ENCODE measurements around the gene ZDHHC8. TPM values are rescaled to one million over a fixed set of nuclear protein-coding genes. Genes with fewer than 3 reads are reported as not detected.

Gene ZDHHC8
- total and polyA plus RNA-seq, 10 of the 15 experiments (the other 5 are each of a cell fraction or from before 2014, with no cell fraction given) = 0.03 to 46.3 (median 5.3) TPM

DNA sequence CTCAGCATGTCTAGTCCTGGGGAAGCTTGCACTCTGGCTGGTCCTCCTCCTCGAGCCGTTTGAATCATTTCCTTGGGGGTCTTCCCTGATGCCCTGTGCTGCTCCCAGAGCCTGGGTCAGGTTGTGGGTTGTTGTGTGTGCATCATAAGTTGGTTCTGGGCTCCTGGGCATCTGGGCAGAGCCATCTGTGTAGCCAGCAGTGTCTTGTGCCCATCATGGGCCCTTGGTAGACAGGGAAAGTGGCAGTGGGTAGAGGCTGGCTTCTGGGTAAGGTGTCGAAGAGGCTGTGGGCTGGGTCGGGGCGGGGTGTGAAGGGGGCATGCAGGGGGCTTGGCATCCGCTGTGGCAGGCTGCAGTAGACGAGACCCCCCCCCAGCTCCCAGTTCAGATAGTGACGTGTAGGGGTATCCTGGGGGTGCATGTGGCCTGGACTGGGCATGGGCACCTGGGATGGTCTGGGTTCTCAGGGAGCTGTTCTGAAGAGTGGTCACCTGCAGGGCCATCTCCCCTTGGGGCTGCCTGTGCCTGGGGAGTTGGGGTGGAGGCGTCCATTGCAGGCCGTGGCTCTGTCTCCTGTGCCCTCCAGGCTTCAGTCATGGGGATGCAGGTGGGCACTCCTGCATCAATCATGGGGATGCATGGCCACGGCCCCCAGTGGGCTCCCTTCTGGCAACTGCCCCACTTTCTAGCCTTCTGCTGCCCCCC, 7.4 kb upstream of the ZDHHC8 start:
- H3K27me3 ChIP-seq (replicated peaks in 1 of 2; ENCODE audit: control insufficient read depth in 2 of 2, insufficient read depth in 2 of 2, low read length in 1 of 2) = no peaks in the 10 kb centered on the region
- ChIA-PET POLR2A (interaction anchor here (0.6 kb wide), 1 partner anchor 45 kb away, joined by 3 read pairs; no protein-coding TSS in a partner anchor), CTCF (no interaction called here), RAD21 (ENCODE audit: unreplicated experiment) (no interaction called here), SMC1A (ENCODE audit: uncharacterized antibody, unreplicated experiment) (no interaction called here)
- no TSS peak for BruUV-seq (replicated peaks)
- no peak for FAIRE-seq
- intact Hi-C loops (cut with micrococcal nuclease; ENCODE audit: unreplicated experiment) = no loop called here
- peaks cover 37 to 45% of the 10 kb centered on the region in 2 experiments for H3K36me3 ChIP-seq (ENCODE audit: control insufficient read depth in 2 of 2, insufficient read depth in 2 of 2, low read length in 1 of 2)
- no peaks in the 10 kb centered on the region for H3K9me3 ChIP-seq (replicated peaks; ENCODE audit: control insufficient read depth, insufficient read depth, low read length)
- no peak overlapping the region for H3K4me2 ChIP-seq (ENCODE audit: control insufficient read depth, insufficient read depth)
- no peak overlapping the region for H3K27ac ChIP-seq (ENCODE audit: control insufficient read depth, insufficient read depth)
- in situ Hi-C loops (cut with MboI) = no loop called here
- H3K4me1 ChIP-seq (ENCODE audit: control insufficient read depth, insufficient read depth, low read length) = peaks cover 6% of the 10 kb centered on the region
- H3K79me2 ChIP-seq (ENCODE audit: control insufficient read depth, insufficient read depth, low read length) = peaks cover 31% of the 10 kb centered on the region
- no peak for DNase-seq (ENCODE audit: low read depth, low spot score)
- no peak overlapping the region for H3K9ac ChIP-seq (ENCODE audit: control insufficient read depth, insufficient read depth, low read length)
- no peak overlapping the region for H2AFZ ChIP-seq (ENCODE audit: control insufficient read depth, low read depth, low read length)
- TF ChIP-seq POLR2A (IDR thresholded peaks at IDR 0.05; ENCODE audit: low read depth, low read length) (peak; percentile 17), IRF4 (IDR thresholded peaks at IDR 0.05; ENCODE audit: low read depth, low read length) (no peak)
- no peak overlapping the region for H3K4me3 ChIP-seq
- no peaks in the 10 kb centered on the region for H4K20me1 ChIP-seq (ENCODE audit: control insufficient read depth, insufficient read depth)
- WGBS (ENCODE audit: insufficient coverage, insufficient replicate concordance, low lambda C conversion rate, missing lambda C conversion rate) = 51% methylated on average over 6 of the region's 11 CpGs
- ATAC-seq = no peak

DNA sequence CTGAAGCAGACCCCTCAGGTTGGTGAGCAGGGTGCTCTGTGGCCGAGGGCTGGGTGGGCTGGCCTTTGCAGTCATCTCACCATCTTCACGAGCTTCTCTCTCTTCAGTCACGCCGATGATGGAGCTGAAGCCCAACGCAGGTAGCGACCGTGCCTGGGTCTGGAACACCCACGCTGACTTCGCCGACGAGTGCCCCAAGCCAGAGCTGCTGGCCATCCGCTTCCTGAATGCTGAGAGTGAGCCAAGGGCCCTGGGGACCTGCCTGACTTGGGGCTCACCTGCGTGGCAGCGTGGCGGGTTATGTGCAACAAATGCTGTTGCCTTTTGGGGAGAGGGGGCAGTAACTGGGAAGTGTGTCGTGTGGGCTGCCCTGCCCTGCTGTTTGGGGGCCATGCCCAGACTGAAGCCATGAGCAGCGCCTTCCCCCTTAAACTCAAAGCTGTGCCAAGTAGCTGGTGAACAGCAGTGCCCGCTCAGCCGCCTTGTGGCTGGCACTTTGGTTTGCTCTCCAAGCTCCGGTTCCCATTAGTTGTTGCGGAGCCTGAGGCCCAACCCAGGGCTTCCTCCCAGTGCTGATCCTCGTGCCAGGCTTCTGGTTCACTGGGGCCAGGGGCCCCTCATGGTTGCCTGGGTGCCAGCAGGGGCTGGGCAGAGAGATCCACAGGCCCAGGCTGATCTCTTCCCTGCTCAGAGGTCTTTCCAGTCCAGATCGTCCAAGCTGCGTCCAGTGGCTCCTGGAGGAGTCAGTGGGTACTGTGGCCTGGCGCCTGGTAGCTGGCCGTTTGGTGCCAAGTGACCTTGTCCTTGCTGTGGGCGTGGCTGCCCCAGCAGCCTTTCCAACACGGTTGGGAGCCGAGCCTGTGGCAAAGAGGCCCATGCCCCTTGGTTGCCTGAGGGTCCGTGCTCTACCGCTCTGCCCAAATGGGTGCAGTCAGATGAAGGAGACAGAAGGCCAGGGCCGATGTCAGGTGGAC, 6.1 kb upstream of the ZDHHC8 start:
- in situ Hi-C loops (cut with MboI) (no loop called here), intact Hi-C loops (cut with micrococcal nuclease; ENCODE audit: unreplicated experiment) (no loop called here)
- Histone ChIP-seq H3K4me3 (no peak overlapping the region), H3K27me3 (replicated peaks in 1 of 2; ENCODE audit: control insufficient read depth in 2 of 2, insufficient read depth in 2 of 2, low read length in 1 of 2) (no peaks in the 10 kb centered on the region), H4K20me1 (ENCODE audit: control insufficient read depth, insufficient read depth) (no peaks in the 10 kb centered on the region), H3K36me3 (ENCODE audit: control insufficient read depth in 2 of 2, insufficient read depth in 2 of 2, low read length in 1 of 2) (peaks cover 27 to 37% of the 10 kb centered on the region in 2 experiments; a peak in 3 of 4 replicates), H2AFZ (ENCODE audit: control insufficient read depth, low read depth, low read length) (no peak overlapping the region), H3K4me1 (ENCODE audit: control insufficient read depth, insufficient read depth, low read length) (peaks cover under 1% of the 10 kb centered on the region; the same call in 1 of the 2 replicates), H3K4me2 (ENCODE audit: control insufficient read depth, insufficient read depth) (no peak overlapping the region), H3K9ac (ENCODE audit: control insufficient read depth, insufficient read depth, low read length) (no peak overlapping the region), H3K79me2 (ENCODE audit: control insufficient read depth, insufficient read depth, low read length) (peaks cover 20% of the 10 kb centered on the region), H3K27ac (ENCODE audit: control insufficient read depth, insufficient read depth) (no peak overlapping the region), H3K9me3 (replicated peaks; ENCODE audit: control insufficient read depth, insufficient read depth, low read length) (no peaks in the 10 kb centered on the region)
- TF ChIP-seq EZH2 (IDR thresholded peaks at IDR 0.05; ENCODE audit: borderline replicate concordance, control insufficient read depth, low read depth, low read length) (no peak), POLR2A (IDR thresholded peaks at IDR 0.05; ENCODE audit: low read depth, low read length) (peak; percentile 24)
- ChIA-PET SMC1A (ENCODE audit: uncharacterized antibody, unreplicated experiment) (no interaction called here), POLR2A (no interaction called here), RAD21 (ENCODE audit: unreplicated experiment) (no interaction called here), CTCF (interaction anchor here (0.7 kb wide), 1 partner anchor 154 kb away, joined by 3 read pairs; no protein-coding TSS in a partner anchor)
- FAIRE-seq (no peak), DNase-seq (ENCODE audit: low read depth, low spot score) (no peak), ATAC-seq (no peak)
- WGBS (ENCODE audit: insufficient coverage, insufficient replicate concordance, low lambda C conversion rate, missing lambda C conversion rate) = 91% methylated on average over 31 of the region's 32 CpGs
- BruUV-seq (replicated peaks) = no TSS peak

Data from GM12878 (cell line).